Left ventricle myocardium inferior (tissue), 1 donor: Measurements from ENCODE around the gene TRMT1. TPM values are rescaled to one million over a fixed set of nuclear protein-coding genes. Genes with fewer than 3 reads are reported as not detected.
A peak's percentile ranks its signal among the peaks of the same experiment; 100 is the strongest.

ENCODE experiments used
- DNase-seq: peaks from one replicate; pipeline ENCODE4 v3.0.0-alpha.2; 2020
- H3K27ac ChIP-seq: fragments of 200-600 bp; replicated peaks from 2 replicates; pipeline ENCODE4 v1.8.0; 2021
- H3K27me3 ChIP-seq: fragments of 200-600 bp; 2 replicates; pipeline ENCODE4 v1.8.0; 2021; ENCODE audit warnings: low read depth
- H3K36me3 ChIP-seq: fragments of 200-600 bp; 2 replicates; pipeline ENCODE4 v1.8.0; 2021
- H3K4me1 ChIP-seq: fragments of 200-600 bp; 2 replicates; pipeline ENCODE4 v1.8.0; 2021
- H3K4me3 ChIP-seq: fragments of 200-600 bp; 2 replicates; pipeline ENCODE4 v1.8.0; 2021; ENCODE audit warnings: mild to moderate bottlenecking, moderate library complexity
- H3K9me3 ChIP-seq: fragments of 200-600 bp; replicated peaks from 2 replicates; pipeline ENCODE4 v1.8.0; 2021
- intact Hi-C: fragments of 100-400 bp; cut with micrococcal nuclease; formaldehyde crosslinking; loops from one replicate; pipeline ENCODE4 v1.11.0; 2022
- total RNA-seq: library from RNA; stranded (reverse); fragmentation: NEBNext Ultra II Directional; extraction: Animal tissue kit (Norgen Biotek cat#: 25700); gene quantifications from one replicate; pipeline ENCODE4 v1.2.1, GENCODE V29; 2021
- TF ChIP-seq, protein P1 (sequence below): fragments of 200-600 bp; IDR thresholded peaks from 2 replicates; pipeline ENCODE4 v1.8.0; 2021; ENCODE audit warnings: antibody characterized with exemption, mild to moderate bottlenecking, borderline replicate concordance
- donor health status: DM: no; HTN: yes; CAD: no; lungs with severe emphysema.

The TRMT1 gene
- total RNA-seq, 1 donor from 2014 or later: 19.6 TPM

DNA sequence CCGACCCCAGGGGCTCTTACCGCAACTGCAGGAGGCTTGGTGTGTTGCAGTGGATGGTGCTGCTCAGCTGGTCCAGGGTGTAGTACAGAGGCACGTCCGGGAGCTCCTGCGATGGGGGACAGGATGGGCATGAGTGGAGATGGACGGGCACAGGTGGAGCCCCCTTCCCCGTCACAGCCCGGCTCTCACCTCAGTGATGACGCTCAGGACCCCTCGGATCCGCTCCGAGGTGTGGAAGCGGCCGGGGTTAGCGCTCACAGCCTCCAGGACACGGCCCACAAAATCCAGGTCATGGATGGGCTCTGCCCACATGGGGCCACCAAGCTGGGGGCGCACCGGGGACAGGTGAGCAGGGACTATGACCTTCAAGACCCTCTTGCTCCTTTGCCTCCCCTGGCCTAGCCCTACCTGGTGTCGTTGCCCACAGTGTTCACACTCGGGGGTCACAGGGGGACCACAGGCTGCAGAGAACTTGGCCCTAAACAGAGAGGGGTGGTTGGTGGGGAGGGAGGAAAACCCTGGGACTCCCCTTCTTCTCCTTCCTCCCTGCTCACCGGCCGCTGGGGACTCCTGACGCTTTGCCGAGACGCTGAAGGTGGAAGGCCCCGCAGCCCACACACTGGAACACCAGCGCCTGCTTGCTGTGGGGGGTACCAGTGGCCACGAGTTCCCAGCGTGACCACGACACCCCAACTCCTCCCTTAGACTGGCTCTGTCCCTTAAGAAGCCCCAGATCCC, 7.0 kb downstream of the TRMT1 start:
- Histone ChIP-seq H3K36me3 (peaks cover 47% of the 10 kb centered on the region), H3K4me3 (no peak overlapping the region), H3K4me1 (peaks cover 8% of the 10 kb centered on the region), H3K9me3 (no peaks in the 10 kb centered on the region), H3K27ac (no peak overlapping the region), H3K27me3 (no peaks in the 10 kb centered on the region)
- DNase-seq: no peak
- intact Hi-C loops: no loop called here
- TF ChIP-seq, protein P1, sequence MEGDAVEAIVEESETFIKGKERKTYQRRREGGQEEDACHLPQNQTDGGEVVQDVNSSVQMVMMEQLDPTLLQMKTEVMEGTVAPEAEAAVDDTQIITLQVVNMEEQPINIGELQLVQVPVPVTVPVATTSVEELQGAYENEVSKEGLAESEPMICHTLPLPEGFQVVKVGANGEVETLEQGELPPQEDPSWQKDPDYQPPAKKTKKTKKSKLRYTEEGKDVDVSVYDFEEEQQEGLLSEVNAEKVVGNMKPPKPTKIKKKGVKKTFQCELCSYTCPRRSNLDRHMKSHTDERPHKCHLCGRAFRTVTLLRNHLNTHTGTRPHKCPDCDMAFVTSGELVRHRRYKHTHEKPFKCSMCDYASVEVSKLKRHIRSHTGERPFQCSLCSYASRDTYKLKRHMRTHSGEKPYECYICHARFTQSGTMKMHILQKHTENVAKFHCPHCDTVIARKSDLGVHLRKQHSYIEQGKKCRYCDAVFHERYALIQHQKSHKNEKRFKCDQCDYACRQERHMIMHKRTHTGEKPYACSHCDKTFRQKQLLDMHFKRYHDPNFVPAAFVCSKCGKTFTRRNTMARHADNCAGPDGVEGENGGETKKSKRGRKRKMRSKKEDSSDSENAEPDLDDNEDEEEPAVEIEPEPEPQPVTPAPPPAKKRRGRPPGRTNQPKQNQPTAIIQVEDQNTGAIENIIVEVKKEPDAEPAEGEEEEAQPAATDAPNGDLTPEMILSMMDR: no peak

DNA sequence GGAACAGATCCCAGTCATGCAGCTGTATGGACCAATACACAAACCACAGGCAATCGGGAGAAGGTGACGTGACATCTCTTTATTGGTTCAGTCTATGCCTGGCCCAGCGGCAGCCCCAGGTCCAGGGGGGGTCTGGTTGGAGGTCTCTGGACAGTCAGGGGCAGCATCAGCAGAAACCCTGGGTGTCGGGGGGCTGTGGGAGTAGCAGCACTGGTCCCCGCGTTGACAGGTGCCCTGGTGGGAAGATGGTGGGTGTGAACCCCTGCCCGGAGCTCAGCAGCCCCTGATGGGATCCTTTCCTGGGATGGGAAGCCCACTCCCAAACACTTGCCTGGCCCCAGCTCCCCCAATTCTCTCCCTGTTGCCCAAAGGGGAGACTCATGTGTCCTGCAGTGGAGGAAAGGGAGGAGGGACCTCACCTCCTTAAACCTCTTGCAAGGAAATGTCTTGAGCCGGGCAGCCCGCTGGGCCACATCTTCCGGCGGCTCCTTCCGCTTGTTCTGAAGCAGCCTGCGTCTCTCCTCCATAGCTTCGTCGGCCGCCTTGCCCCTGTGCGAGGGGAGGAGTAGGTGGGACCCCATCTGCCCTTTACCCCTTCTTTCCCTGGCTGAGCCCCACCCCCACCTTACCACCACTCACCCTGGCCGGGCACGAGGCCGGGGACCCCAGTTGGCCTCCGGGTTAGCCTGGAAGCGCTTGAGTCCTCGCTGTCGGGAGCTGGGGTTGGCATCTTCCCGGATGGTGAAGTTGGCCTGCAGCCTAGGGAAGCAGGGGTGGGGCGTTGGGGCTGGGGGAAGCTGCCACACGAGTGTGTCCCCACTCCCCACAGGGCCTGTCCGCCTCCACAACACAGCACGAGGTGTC, 11.5 kb downstream of the TRMT1 start:
- Histone ChIP-seq H3K27me3 (no peaks in the 10 kb centered on the region), H3K27ac (peak overlapping the region; percentile 97), H3K9me3 (no peaks in the 10 kb centered on the region), H3K4me1 (peaks cover 53% of the 10 kb centered on the region), H3K4me3 (peak overlapping the region; percentile 42), H3K36me3 (peaks cover 21% of the 10 kb centered on the region)
- intact Hi-C loops: no loop called here
- TF ChIP-seq, protein P1: no peak
- DNase-seq: no peak

DNA sequence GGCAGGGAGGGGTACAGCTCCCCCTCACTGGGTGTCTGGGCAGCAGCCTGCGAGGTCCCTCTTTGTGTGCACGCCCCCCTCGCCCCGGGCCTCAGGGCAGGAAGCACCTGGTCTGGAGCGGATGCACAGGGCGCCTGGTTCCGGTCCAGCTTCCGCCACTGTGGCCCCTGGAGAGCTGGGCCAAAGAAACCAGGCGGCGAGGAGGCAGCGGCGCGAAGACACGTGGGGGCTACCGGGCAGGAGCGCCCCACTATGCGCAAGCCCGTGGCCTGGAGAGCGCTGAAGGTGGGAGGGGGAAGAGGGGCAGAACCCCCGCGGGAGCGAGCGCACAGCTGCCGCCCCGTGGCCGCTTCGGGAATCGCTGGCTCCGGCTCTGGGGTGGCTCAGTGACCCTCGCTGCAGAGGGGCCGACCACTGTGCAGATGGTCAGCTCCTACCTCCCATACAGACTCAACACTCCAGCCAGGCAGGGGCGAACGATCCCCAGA, 12.1 kb downstream of the TRMT1 start:
- Histone ChIP-seq H3K36me3 (peaks cover 14% of the 10 kb centered on the region), H3K27ac (peak overlapping the region; percentile 97), H3K9me3 (no peaks in the 10 kb centered on the region), H3K4me3 (peak overlapping the region; percentile 42), H3K27me3 (no peaks in the 10 kb centered on the region), H3K4me1 (peaks cover 58% of the 10 kb centered on the region)
- intact Hi-C loops: no loop called here
- TF ChIP-seq, protein P1: peak; percentile 74
- peak; percentile 79 for DNase-seq

DNA sequence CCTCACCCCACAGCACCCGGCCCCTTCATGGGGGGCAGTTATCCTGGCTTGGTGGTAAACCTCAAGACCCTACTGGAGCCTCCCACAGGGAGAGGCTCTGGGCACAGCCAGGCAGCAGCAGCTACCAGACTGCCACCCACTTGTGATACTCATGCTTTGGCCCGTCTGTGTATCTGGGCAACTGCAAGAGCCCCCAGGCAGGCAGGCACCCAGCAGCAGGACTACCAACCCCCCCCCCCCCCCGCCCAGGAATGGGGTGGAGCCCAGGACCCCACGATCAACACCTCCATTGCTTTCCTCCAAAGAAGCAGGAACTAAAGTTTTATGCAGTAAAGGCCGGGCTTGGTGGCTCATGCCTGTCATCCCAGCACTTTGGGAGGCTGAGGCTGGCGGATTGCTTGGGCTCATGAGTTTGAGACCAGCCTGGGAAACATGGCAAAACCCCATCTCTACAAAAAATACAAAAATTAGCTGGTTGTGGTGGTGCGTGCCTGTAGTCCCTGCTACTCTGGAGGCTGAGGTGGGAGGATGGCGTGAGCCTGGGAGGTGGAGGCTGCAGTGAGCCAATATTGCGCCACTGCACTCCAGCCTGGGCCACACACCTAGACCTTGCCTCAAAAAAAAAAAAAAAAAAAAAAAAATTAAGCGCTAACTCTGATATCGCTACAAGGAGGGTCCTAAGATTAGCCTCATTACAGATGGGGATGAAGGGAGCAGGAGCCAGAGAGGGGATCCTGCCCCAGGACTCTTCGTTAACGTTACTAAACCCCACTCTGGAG, 12.8 kb downstream of the TRMT1 start:
- Histone ChIP-seq H3K9me3 (no peaks in the 10 kb centered on the region), H3K4me1 (peaks cover 64% of the 10 kb centered on the region), H3K4me3 (peak overlapping the region; percentile 70), H3K36me3 (peaks cover 8% of the 10 kb centered on the region), H3K27ac (peak overlapping the region; percentile 97), H3K27me3 (no peaks in the 10 kb centered on the region)
- intact Hi-C loops: no loop called here
- DNase-seq: no peak
- TF ChIP-seq, protein P1: no peak
